Dedifferentiated amniotic fluid mesenchymal stem cell (primary cell): ENCODE measurements around the gene CHST8.

Experiments used
- DNase-seq: peaks from one replicate; pipeline ENCODE4 v3.0.0-alpha.2; 2016; ENCODE audit errors: extremely low spot score

Gene CHST8

GRCh38 chr19:33717878-33718277, 96.1 kb downstream of the CHST8 start:
- DNase-seq, result no peak

- DNase-seq, result no peak
Observed at GRCh38 chr19:33718651-33719254, 97.0 kb downstream of the CHST8 start.

- DNase-seq, result no peak
Observed at GRCh38 chr19:33719366-33720154, 97.8 kb downstream of the CHST8 start.

GRCh38 chr19:33720155-33720493, 98.4 kb downstream of the CHST8 start:
- no peak for DNase-seq

- no peak for DNase-seq
Observed at GRCh38 chr19:33720691-33721682, 99.2 kb downstream of the CHST8 start.

GRCh38 chr19:33721735-33722297, 100.1 kb downstream of the CHST8 start:
- DNase-seq, result no peak

- DNase-seq, result no peak
Observed at GRCh38 chr19:33722456-33723239, 100.9 kb downstream of the CHST8 start.

GRCh38 chr19:33723512-33723911, 101.8 kb downstream of the CHST8 start:
- no peak for DNase-seq

GRCh38 chr19:33724021-33724720, 102.4 kb downstream of the CHST8 start:
- no peak for DNase-seq

- no peak for DNase-seq
Observed at GRCh38 chr19:33724721-33725060, 102.9 kb downstream of the CHST8 start.

- DNase-seq, result no peak
Observed at GRCh38 chr19:33725567-33725966, 103.8 kb downstream of the CHST8 start.

GRCh38 chr19:33726756-33727155, 105.0 kb downstream of the CHST8 start:
- DNase-seq, result no peak

GRCh38 chr19:33727331-33727998, 105.7 kb downstream of the CHST8 start:
- DNase-seq, result no peak

- DNase-seq, result no peak
Observed at GRCh38 chr19:33728141-33728540, 106.4 kb downstream of the CHST8 start.

- no peak for DNase-seq
Observed at GRCh38 chr19:33730858-33731607, 109.3 kb downstream of the CHST8 start.

GRCh38 chr19:33731881-33732280, 110.1 kb downstream of the CHST8 start:
- DNase-seq, result no peak

GRCh38 chr19:33734913-33735312, 113.2 kb downstream of the CHST8 start:
- DNase-seq, result no peak

- DNase-seq, result no peak
Observed at GRCh38 chr19:33736158-33736557, 114.4 kb downstream of the CHST8 start.

GRCh38 chr19:33736787-33737186, 115.0 kb downstream of the CHST8 start:
- no peak for DNase-seq
